ENCODE data around the gene PHOX2A.

- TF ChIP-seq REST (IDR thresholded peaks at IDR 0.05; ENCODE audit: insufficient read depth in 1 of 2, low read depth in 2 of 2, low read length in 2 of 2), result no peak
- no peak for TF ChIP-seq TAF1 (IDR thresholded peaks at IDR 0.05; ENCODE audit: borderline replicate concordance, insufficient read depth, low read length)
- TF ChIP-seq POLR2AphosphoS5 (IDR thresholded peaks at IDR 0.05; ENCODE audit: low read depth, low read length), result no peak
- no peak for TF ChIP-seq SIN3A (IDR thresholded peaks at IDR 0.05; ENCODE audit: borderline replicate concordance, insufficient read depth, low read length)
Measured at GRCh38 chr11:72217841-72218240, 26.1 kb downstream of the PHOX2A start.
